ENCODE results near the gene ZNF274. TPM values are rescaled to one million over a fixed set of nuclear protein-coding genes. Genes with fewer than 3 reads are reported as not detected.

The ZNF274 gene
- total and polyA plus RNA-seq, 2 of the 8 experiments (the other 6 are each of a cell fraction or from before 2014, with no cell fraction given) = 13.3 to 25.1 TPM

GRCh38 chr19:58183817-58184215 is 955 bp downstream of the ZNF274 start:
- Histone ChIP-seq H3K14ac (ENCODE audit: insufficient read length) (no peak overlapping the region), H3K4me2 (ENCODE audit: insufficient read depth in 1 of 2, low read depth in 2 of 2, low read length in 2 of 2) (peak overlapping the region; percentile 69 to 91), H3K18ac (ENCODE audit: extremely low read depth, low read length) (peak overlapping the region; percentile 60; the same call in 1 of the 2 replicates), H3K9me3 (ENCODE audit: insufficient read depth in 2 of 2, low read depth in 1 of 2, low read length in 1 of 2) (peaks cover 37 to 40% of the 10 kb centered on the region in 2 experiments), H3K23me2 (ENCODE audit: low read depth, low read length) (peaks cover 9% of the 10 kb centered on the region; the same call in 1 of the 2 replicates), H4K5ac (ENCODE audit: insufficient read length, low read depth, low read length) (no peak overlapping the region), H3K27ac (ENCODE audit: low read depth, low read length) (peak overlapping the region; percentile 99), H3K56ac (replicated peaks; ENCODE audit: insufficient read length, low read depth, low read length) (no peak overlapping the region), H2BK12ac (ENCODE audit: low read depth, low read length) (no peak overlapping the region), H2AFZ (ENCODE audit: low read length) (peak overlapping the region; percentile 21; the same call in 1 of the 2 replicates), H3K4me3 (ENCODE audit: extremely low read depth in 1 of 4, insufficient read depth in 2 of 4, low read depth in 3 of 4, low read length in 4 of 4) (peak overlapping the region; percentile 94 to 97 (median 96)), H3K23ac (ENCODE audit: insufficient read length) (no peak overlapping the region), H3K27me3 (replicated peaks in 1 of 4; ENCODE audit: control insufficient read depth in 3 of 4, extremely low read depth in 1 of 4, insufficient read depth in 3 of 4, low read length in 3 of 4) (no peaks in the 10 kb centered on the region), H3K79me2 (ENCODE audit: control insufficient read depth in 1 of 2, insufficient read depth in 2 of 2, low read length in 2 of 2) (peaks cover 2 to 12% of the 10 kb centered on the region in 2 experiments; a peak in 2 of 4 replicates), H2BK5ac (ENCODE audit: low read depth, low read length) (peak overlapping the region; percentile 75), H2AK5ac (ENCODE audit: low read depth, low read length) (peak overlapping the region; percentile 4; the same call in 1 of the 2 replicates), H4K91ac (replicated peaks; ENCODE audit: insufficient read length, low read length) (no peak overlapping the region), H3K4ac (replicated peaks; ENCODE audit: insufficient read length, low read depth, low read length) (no peak overlapping the region), H2BK120ac (replicated peaks; ENCODE audit: low read depth, low read length) (no peak overlapping the region), H3K9ac (replicated peaks in 1 of 4; ENCODE audit: extremely low read depth in 1 of 4, low read depth in 3 of 4, low read length in 3 of 4) (peak overlapping the region; percentile 70 to 98 (median 86)), H3K36me3 (ENCODE audit: control insufficient read depth in 2 of 4, insufficient read depth in 4 of 4, low read length in 3 of 4) (peaks cover 9 to 33% (median 27%) of the 10 kb centered on the region in 4 experiments; a peak in 7 of 8 replicates), H3K79me1 (ENCODE audit: low read depth, low read length) (peaks cover 4% of the 10 kb centered on the region), H2BK20ac (ENCODE audit: low read length) (no peak overlapping the region), H4K20me1 (replicated peaks in 1 of 2; ENCODE audit: control insufficient read depth in 1 of 2, insufficient read depth in 2 of 2, low read length in 2 of 2) (no peaks in the 10 kb centered on the region), H2BK15ac (ENCODE audit: low read length) (no peak overlapping the region), H3K4me1 (replicated peaks in 1 of 4; ENCODE audit: control insufficient read depth in 3 of 4, insufficient read depth in 4 of 4, low read length in 3 of 4) (no peaks in the 10 kb centered on the region; a peak in 1 of 7 replicates), H4K8ac (ENCODE audit: extremely low read depth, insufficient read depth, low read length) (peak overlapping the region; percentile 100)
- CTCF ChIA-PET (ENCODE audit: partially characterized antibody) = interaction anchor here (0.7 to 1.2 kb wide), 3 partner anchors 78 to 162 kb away, joined by 3 to 5 read pairs (median 3); no protein-coding TSS in a partner anchor
- POLR2A ChIA-PET (ENCODE audit: partially characterized antibody) = interaction anchor here (0.7 to 2.2 kb wide), 39 partner anchors 8 to 364 kb away, joined by 3 to 25 read pairs (median 4); partner anchors contain the start of genes ERVK3-1, TRIM28, ZNF135 and ZNF329
- DNase-seq (ENCODE audit: low read depth in 1 of 2, low spot score in 2 of 2) (no peak), FAIRE-seq (no peak)
- WGBS, 2 experiments (ENCODE audit: extremely low coverage in 1 of 2, insufficient coverage in 1 of 2, insufficient read length in 1 of 2, insufficient replicate concordance in 2 of 2, low coverage in 1 of 2, low lambda C conversion rate in 2 of 2, missing lambda C conversion rate in 1 of 2) = 13% methylated on average over 13 of the region's 13 CpGs; no CpG with 5 or more reads in 1 of the 2 experiments
- no peak for TF ChIP-seq NANOG (IDR thresholded peaks at IDR 0.05; ENCODE audit: insufficient read depth, low read depth, low read length, poor library complexity, severe bottlenecking)
- TF ChIP-seq RFX5 (IDR thresholded peaks at IDR 0.05; ENCODE audit: borderline replicate concordance, low read depth, low read length) = no peak
- TF ChIP-seq SIX5 (IDR thresholded peaks at IDR 0.05; ENCODE audit: low read depth, low read length) = no peak
- peak; percentile 8 for TF ChIP-seq KDM4A (IDR thresholded peaks at IDR 0.05; ENCODE audit: low read depth, low read length, severe bottlenecking)
- TF ChIP-seq CBX5 (IDR thresholded peaks at IDR 0.05; ENCODE audit: low read depth, low read length) = no peak
- TF ChIP-seq TAF7 (optimal IDR thresholded peaks at IDR 0.05; ENCODE audit: borderline replicate concordance, low read depth, low read length) = no peak
- no peak for TF ChIP-seq TAF1 (IDR thresholded peaks at IDR 0.05; ENCODE audit: low read depth, low read length)
- no peak for TF ChIP-seq SRF (IDR thresholded peaks at IDR 0.05; ENCODE audit: low read depth, low read length)
- no peak for TF ChIP-seq TEAD4 (IDR thresholded peaks at IDR 0.05; ENCODE audit: low read depth, low read length)
- TF ChIP-seq HDAC2 (IDR thresholded peaks at IDR 0.05; ENCODE audit: borderline replicate concordance in 1 of 2, low read depth in 2 of 2, low read length in 2 of 2) = no peak
- no peak for TF ChIP-seq EGR1 (IDR thresholded peaks at IDR 0.05; ENCODE audit: borderline replicate concordance, low read depth, low read length)
